Keratinocyte (primary cell): ENCODE results near the gene HTRA1.

Source experiments
- EZH2 ChIP-seq: IDR thresholded peaks from one replicate; pipeline ENCODE4 v1.6.1; 2012; ENCODE audit warnings: inconsistent platforms, mild to moderate bottlenecking, low read length, moderate library complexity
- TF ChIP-seq, protein P1 (sequence below), 3 experiments: IDR thresholded peaks in 1 of 3; conservative IDR thresholded peaks in 1 of 3; optimal IDR thresholded peaks in 1 of 3; 2 replicates in 2 of 3; 3 replicates in 1 of 3; pipeline versions ENCODE3 to v1.5.1; 2011; ENCODE audit warnings: low read length in 3 of 3, mild to moderate bottlenecking in 3 of 3, moderate library complexity in 2 of 3, control low read depth in 1 of 3, inconsistent platforms in 1 of 3; ENCODE audit not compliant: insufficient read depth in 2 of 3; ENCODE audit errors: extremely low read depth in 1 of 3

DNA sequence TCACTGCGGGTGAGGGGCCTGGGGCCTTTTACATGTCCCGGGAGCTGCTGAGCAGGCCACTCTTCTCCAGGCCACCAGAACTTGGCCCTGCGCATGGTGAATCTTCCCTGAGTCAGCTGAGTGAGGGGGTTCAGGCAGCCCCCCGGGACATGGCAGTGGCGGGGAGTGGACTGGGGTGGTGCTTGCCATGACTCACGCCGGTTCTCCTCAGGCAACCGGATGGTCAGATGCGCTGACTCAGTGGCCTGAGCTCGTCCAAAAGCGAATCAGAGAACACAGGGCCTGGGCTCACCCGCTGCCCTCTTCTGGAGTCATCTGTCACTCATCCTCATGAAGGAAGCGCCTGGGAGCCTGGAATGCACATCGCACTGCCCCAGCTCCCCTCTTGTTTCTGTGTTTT is 33.5 kb downstream of the HTRA1 start:
- TF ChIP-seq, protein P1, sequence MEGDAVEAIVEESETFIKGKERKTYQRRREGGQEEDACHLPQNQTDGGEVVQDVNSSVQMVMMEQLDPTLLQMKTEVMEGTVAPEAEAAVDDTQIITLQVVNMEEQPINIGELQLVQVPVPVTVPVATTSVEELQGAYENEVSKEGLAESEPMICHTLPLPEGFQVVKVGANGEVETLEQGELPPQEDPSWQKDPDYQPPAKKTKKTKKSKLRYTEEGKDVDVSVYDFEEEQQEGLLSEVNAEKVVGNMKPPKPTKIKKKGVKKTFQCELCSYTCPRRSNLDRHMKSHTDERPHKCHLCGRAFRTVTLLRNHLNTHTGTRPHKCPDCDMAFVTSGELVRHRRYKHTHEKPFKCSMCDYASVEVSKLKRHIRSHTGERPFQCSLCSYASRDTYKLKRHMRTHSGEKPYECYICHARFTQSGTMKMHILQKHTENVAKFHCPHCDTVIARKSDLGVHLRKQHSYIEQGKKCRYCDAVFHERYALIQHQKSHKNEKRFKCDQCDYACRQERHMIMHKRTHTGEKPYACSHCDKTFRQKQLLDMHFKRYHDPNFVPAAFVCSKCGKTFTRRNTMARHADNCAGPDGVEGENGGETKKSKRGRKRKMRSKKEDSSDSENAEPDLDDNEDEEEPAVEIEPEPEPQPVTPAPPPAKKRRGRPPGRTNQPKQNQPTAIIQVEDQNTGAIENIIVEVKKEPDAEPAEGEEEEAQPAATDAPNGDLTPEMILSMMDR (optimal IDR thresholded peaks at IDR 0.05 in 1 of 3, IDR thresholded peaks at IDR 0.05 in 1 of 3, conservative IDR thresholded peaks at IDR 0.05 in 1 of 3; ENCODE audit: extremely low read depth in 1 of 3, insufficient read depth in 2 of 3, low read length in 3 of 3) = no peak
- TF ChIP-seq EZH2 = no peak
